DMS153 (cell line): ENCODE data around the gene XAB2.
"Not testable (repeated sequence)": the region's sequence is repeated elsewhere in the genome, so short reads cannot be mapped to it uniquely, and the experiment has no call there.

Experiments used
- DNase-seq: peaks from one replicate; lab custom pipeline; 2025; lab: John Stamatoyannopoulos, UW

The XAB2 gene

GRCh38 chr19:7577422-7577821, 51.9 kb downstream of the XAB2 start:
- not testable (repeated sequence) for DNase-seq

- DNase-seq = no peak
Observed at GRCh38 chr19:7575434-7576040, 53.8 kb downstream of the XAB2 start.

- DNase-seq = no peak
Observed at GRCh38 chr19:7570761-7571160, 58.6 kb downstream of the XAB2 start.
